GM12873 (cell line): ENCODE results near the gene SUPT7L.

ENCODE experiments used
- CTCF ChIP-seq: IDR thresholded peaks from 2 replicates; pipeline ENCODE4 v1.5.1; 2012; ENCODE audit warnings: low read depth, mild to moderate bottlenecking, moderate library complexity, low read length, control low read depth; ENCODE audit not compliant: insufficient read depth; ENCODE audit errors: missing control alignments

Gene SUPT7L

GRCh38 chr2:27680571-27680970 lies 17.2 kb upstream of the SUPT7L start:
- TF ChIP-seq CTCF, result no peak

- TF ChIP-seq CTCF, result no peak
Observed at GRCh38 chr2:27672723-27673486, 9.5 kb upstream of the SUPT7L start.

GRCh38 chr2:27671235-27671634 lies 7.8 kb upstream of the SUPT7L start:
- TF ChIP-seq CTCF, result no peak

GRCh38 chr2:27667446-27667845 lies 4.0 kb upstream of the SUPT7L start:
- TF ChIP-seq CTCF, result no peak

GRCh38 chr2:27664622-27665363 lies 1.4 kb upstream of the SUPT7L start:
- TF ChIP-seq CTCF, result no peak

GRCh38 chr2:27664154-27664574 lies 750 bp upstream of the SUPT7L start:
- no peak for TF ChIP-seq CTCF

GRCh38 chr2:27661371-27661770 lies 2.0 kb downstream of the SUPT7L start:
- no peak for TF ChIP-seq CTCF
